HG03064 (cell line): ENCODE results near the gene TXNDC11.

Experiments
- ATAC-seq: cut with Tn5 transposase; IDR thresholded peaks from one replicate; pipeline ENCODE4 v1.9.1; 2021; ENCODE audit warnings: low read depth; ENCODE audit not compliant: unreplicated experiment

The TXNDC11 gene

DNA sequence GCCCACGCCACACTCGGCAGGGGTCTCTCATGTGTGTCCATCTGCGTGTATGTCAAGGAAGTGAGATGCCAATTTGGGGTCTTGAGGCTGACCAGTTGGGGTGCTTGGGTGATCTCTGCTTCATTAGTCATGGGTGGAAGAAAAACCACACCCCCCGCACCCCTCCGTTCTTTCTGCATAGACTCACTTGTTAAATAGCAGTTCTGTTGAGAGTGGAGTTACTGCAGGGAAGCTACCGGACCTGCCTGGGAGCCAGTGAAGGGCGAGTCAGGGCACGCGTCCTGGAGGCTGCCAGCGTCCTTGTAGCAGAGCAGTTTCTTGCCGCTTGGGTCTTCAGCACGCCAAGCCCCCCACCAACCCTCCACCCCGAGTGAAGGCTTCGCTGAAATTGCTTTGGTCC lies 65.9 kb downstream of the TXNDC11 start:
- ATAC-seq = no peak

GRCh38 chr16:11675561-11676511 lies 66.8 kb downstream of the TXNDC11 start:
- no peak for ATAC-seq

DNA sequence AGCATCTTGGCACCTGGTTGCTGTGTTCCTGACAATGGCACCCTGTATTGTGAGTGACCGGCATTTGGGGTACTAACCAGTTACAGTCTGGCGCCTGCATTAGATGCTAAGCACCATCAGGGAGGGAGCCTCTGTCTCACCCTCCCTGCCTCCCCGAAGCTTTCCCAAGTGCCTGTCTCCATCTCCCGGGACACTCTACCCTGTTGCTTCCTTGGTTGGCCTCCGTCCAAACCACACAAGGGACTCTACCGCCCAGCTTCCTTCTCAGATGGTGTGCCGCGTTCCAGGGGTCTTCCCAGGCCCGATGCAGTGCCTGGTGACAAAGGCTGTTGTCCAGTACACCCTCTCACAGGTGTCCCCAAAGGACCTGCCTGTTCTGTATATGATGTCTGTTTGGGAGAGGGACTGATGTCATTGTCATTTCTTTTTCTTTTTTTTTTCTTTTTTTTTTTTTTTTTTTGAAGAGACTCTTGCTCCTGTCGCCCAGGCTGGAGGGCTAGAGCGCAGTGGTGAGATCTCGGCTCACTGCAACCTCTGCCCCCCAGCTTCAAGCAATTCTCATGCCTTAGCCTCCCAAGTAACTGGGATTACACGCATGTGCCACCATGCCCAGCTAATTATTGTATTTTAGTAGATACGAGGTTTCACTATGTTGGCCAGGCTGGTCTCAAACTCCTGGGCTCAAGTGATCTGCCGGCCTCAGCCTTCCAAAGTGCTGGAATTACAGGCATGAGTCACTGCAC lies 67.7 kb downstream of the TXNDC11 start:
- no peak for ATAC-seq

DNA sequence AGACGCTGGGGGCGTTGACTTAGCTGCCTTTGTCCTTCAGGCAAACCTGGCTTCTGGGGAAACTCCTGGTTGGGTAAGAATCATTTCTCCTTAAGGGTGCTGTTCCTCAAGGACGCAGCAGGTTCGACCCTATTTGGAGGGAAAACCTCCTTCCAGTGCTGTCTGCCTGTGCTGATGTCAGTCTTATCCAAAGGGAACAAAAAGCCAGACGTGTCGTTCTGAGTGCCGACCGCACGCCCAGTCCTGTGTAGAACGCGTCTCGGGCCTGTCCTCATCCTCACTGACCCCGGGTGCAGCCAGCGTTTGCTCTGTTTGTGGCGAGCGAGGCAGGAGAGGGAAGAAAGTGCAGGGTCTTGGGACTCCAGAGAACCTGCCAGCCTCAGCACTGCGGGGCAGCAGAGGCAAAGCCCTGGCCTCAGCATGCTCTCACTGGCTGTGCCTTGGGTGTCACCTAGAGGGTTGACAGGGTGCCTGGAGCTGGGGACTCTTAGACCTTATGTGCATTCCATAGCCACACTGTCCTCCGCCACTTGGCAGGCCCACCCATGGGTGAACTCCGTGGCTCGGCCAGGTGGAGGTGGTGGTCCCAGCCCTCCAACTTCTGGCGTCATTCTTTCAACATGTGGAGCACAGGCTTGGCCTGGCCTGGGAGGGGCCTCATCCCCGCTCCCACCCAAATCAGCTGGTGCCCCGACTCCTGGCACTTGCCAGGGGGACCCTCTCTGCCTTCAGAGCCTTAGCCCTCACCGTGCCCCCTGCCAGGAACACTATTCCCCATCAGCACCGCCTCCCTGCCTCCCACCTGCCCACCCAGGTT lies 68.4 kb downstream of the TXNDC11 start:
- ATAC-seq = no peak

- ATAC-seq = no peak
These were observed 69.3 kb downstream of the TXNDC11 start for GRCh38 chr16:11673091-11674000.

- no peak for ATAC-seq
These were observed 70.2 kb downstream of the TXNDC11 start for GRCh38 chr16:11672206-11673090.

DNA sequence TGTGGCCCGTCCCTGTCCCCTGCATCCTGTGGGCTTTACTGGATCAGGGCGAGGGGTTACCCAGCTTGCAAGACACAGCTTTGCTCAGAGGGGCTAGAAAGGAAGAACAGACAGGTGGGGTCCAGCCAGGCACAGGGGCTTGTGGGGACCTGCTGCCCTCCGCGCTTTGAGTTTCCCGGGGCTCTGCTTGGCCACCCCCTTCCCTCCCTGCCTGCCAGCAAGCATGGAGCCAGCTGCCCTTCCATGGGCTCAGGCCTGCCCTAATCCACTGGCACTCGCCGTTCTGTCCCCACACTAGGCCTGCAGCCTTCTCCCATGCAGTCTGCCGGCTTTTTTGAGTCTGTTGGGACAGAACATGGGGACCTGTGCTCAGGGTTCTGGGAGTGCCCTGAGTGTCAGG lies 71.0 kb downstream of the TXNDC11 start:
- no peak for ATAC-seq

- ATAC-seq = no peak
These were observed 71.4 kb downstream of the TXNDC11 start for GRCh38 chr16:11671271-11671670.

DNA sequence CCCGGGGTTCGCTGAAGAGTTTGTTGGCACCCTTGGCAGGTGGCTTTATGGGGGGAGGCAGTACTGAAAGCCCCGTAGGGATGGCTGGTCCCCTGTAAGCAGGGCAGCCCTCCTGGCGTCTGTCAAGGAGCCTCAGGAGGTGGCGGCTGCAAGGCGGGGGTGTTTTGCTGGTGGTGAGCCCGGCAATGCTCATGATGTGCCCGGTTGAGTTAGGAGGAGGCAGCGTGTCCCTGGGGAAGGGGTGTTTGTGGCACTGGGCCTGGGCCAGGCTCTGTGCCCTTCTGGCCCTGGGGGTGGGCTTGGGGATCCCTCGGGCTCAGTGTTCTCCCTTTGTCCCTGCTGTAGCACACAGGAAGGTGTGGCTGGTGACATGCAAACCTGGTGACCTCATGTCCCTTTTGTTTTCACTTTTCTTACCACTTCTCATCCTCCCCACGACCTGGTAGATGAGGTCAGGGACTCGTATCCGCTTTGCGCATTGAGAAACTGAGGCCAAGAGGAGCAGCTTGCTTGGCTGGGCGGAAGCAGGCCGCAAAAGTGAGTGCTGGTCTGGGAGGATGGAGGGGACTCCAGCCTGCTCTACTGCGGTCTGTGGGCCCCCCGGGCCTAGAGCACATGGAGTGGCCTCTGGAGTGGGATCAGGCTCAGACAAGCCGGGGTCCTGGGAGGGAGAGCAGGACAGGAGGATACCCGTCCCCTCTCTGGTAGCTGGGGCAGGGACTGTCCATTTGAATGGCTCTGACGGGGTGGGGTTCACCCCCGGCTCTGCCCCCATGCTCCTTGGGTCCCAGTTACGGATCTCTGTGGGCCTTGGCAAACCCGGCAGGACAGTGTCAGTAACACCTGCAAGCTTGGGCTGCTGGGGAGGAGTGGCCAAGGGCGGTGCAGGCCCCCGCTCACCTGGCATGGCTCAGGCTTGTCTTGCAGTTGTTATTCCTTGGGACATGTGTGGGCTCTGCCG lies 72.2 kb downstream of the TXNDC11 start:
- ATAC-seq = no peak

DNA sequence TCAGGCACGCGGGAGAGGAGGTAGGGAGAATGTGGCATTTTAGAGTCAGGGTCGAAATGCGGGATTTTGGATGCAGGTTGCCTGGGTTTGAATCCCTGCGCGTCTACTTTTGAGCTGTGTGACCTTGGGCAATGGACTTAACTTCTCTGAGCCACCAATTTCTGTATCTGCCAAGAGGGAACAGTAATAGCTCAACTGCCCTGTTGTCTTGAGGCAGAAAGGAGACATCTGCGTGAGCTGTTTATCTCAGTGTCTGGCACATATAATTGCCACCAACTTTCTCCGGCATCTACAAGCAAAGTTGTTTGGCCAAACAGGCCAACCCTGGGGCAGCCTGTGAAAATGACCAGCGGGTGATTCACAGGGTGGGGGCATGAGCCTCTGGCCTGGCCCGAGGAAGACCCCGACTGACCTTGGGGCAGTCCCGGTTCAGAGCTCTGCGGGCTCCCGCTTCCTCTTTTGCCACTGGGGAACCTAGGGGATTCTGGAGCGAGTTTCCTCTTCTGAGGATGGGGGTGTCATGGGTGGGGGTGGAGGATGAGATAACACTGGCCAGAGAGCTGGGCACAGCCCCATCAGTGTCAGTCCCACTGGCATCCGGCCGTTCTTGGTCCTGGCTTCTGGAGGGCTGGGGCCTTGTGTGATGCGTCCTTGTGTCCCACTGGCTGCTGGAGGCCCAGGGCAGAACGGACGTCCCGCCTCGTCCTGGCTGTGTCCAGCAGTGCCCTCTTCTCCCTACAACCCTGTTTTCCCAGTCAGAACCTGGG lies 73.1 kb downstream of the TXNDC11 start:
- no peak for ATAC-seq

DNA sequence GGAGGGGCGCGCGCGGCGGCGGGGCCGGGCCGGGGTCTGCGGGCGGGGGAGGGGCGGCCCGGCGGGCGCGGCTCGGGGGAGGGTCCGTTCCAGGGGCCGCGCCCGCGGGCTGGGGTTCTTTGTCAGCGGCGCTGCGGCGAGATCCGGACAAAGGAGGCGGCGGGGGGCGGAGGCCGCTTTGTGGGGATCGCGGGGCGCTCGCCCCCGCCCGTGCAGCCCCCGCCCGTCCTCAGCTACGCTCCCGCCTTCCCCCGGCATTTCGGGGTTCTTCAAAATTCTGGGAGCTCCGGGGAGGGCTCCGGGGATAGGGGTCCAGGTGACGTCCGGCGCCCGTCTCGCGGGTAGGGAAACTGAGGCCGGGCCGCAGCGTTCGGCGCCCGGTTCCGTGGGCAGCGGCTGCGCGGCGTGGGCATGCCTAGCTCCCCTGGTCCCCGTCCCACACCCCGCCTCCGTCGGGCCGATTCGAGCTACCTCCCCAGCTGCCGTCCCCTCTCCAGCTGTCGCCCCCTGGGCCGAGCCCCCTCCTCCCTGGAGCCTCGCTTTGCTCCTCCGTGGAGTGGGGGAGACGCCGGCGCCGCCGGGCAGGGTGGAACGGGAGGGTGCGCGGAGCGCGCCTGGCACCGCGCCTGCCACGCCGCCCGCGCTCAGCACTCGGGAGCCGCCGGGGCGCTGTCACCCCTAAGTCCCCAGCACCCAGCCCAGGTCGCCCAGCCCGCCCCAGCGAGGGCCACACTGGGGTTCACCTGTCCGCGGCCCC lies 73.9 kb downstream of the TXNDC11 start:
- ATAC-seq = no peak

DNA sequence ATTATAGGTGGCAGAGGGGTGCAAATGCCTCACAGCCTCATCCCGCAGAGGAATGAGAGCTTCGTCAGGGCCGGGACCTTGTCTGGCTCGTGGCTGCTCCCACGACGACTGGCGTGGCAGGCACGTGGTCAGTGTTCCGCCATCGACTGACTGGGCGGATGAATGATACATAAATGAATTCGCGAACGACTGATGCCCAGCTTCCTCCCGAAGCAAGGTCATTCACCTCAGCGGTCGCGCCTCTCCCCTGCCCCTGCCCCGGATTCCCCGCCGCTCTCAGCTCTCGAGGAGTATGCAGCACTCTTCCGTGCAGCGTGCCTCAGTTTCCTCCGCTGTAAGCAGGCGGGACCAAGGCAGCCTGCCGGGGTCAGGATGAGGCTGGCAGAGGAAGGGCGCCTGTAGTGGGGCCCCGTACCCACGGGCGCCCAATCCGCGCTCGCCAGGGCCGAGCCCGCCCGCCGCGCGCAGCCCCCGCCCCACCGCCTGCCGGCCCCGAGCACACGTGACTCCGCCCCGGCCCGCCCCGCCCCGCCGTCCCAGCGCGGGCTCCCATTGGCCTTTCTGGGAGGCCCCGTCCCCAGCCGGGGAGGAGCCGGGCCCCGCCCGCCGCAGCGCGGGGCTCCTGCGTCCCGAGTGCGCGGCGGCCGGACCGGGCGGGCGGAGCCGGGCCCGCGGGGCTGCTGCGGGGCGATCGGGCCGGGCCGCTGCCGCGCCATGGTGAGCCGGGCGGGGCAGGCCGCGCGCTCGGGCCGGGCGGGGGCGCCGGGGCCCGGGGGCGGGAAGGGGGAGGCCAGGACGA lies 74.6 kb downstream of the TXNDC11 start, which contains the start of gene SNN:
Gene SNN, plus strand, starts transcription at position 632 of the 799 bp plus-strand sequence. CDS start 7,605 bp downstream, outside the sequence.
- peak; percentile 52 for ATAC-seq

GRCh38 chr16:11667221-11667823 lies 75.3 kb downstream of the TXNDC11 start:
- no peak for ATAC-seq

DNA sequence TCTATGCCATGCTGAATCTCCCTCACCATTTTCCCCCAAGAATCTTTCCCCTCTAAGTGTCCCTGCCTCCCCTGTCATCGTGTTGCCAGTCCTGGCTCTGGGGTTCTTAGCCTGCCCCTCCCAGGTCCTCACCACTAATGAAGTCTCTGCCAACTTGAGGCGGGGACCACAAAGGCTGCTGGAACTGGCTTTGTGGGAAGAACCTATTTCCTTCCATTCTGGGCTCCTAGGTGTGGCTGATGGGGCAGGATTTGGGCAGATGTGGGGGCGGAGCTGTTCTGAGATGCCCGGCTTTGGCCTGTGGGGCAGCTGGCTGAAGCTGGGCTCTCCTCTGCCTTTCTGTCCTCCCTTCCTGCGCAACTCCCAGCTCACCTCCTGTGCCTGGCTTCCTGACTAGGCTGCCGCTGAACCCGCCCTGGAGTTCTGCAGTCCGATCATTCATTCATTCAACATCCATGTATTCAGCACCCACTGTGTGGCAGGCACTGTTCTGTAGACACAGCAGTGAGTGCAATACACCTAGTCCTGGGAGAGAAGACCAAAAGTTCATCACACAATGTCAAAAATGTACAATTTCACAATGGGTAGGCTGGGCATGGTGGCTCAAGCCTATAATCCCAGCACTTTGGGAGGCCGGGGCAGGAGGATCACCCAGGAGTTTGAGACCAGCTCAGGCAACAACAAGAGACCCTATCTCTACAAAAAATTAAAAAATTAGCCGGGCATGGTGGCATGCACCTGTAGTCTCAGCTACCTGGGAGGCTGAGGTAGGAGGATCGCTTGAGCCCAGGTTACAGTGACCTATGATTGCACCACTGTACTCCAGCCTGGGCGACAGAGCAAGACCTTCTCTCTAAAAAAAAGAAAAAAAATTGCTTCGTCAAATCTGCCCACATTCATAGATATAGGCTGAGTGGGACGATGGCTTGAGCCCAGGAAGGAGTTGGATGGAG lies 76.3 kb downstream of the TXNDC11 start:
- ATAC-seq = no peak
